Activated naive CD4-positive, alpha-beta T cell treated with Interleukin-2 at 50 U/mL for 16 hours (primary cell): ENCODE data around the gene C3orf20.
"Not testable (repeated sequence)": the region's sequence is repeated elsewhere in the genome, so short reads cannot be mapped to it uniquely, and the experiment has no call there.

Source experiments
- DNase-seq: peaks from one replicate; pipeline ENCODE4 v3.0.0-alpha.2; 2020

Gene C3orf20

DNA sequence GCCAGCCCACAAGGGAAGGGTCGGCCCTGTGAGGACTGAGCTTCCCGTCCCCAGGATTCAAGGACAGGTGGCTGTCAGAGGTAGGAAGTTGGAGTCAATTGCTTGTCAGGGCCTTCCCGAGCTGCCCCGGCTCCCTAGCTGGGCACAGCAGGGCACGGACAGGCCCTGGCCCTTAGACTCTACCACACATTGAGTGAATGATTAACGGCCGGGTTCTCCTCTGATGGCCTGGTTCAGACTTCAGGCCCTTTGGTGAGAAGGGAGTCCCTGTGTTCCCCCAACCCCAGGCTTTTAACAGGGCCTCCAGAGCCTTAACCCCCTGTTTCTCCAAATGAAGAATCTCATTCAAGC is 127.4 kb downstream of the C3orf20 start:
- no peak for DNase-seq

DNA sequence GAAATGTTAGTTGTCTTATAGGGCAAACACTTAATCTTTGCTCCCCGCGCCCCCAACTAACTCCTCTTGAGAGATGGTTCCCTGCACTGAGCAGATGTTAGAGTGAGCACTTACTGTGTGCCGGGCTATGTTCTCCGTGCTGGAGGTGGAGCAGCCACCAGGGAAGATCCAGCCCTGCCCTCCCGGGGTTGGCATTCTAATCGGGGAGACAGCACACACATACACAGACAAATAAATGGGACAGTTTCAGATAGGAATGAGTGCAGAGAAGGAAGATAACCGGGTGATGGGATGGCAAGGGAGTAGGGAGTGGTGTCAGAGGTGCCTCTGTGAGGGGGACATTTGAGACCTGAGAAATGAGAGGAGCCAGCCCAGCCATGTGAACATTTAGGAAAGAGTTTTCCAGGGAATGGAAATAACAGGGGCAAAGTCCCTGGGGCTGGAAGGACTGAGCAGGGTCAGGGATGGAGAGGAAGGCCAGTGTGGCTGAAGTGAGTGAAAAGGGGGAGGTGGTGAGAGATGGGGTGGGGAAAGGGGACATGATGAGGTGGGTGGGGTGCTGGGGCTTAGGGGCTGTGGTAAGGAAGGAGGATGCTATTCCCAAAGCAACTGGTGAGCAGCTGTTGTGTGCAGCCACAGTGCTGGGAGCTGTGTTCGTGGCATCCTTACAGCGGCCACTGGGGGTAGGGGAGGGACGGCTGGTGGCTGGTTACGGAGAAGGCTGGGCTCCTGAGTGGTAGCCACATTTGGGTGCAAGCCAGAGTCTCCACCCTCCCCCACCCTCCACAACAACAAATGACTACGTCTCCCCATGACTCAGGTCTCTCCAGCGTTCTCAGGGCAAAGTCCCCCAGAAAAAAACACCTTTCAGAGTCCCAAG is 128.4 kb downstream of the C3orf20 start:
- DNase-seq, result no peak

DNA sequence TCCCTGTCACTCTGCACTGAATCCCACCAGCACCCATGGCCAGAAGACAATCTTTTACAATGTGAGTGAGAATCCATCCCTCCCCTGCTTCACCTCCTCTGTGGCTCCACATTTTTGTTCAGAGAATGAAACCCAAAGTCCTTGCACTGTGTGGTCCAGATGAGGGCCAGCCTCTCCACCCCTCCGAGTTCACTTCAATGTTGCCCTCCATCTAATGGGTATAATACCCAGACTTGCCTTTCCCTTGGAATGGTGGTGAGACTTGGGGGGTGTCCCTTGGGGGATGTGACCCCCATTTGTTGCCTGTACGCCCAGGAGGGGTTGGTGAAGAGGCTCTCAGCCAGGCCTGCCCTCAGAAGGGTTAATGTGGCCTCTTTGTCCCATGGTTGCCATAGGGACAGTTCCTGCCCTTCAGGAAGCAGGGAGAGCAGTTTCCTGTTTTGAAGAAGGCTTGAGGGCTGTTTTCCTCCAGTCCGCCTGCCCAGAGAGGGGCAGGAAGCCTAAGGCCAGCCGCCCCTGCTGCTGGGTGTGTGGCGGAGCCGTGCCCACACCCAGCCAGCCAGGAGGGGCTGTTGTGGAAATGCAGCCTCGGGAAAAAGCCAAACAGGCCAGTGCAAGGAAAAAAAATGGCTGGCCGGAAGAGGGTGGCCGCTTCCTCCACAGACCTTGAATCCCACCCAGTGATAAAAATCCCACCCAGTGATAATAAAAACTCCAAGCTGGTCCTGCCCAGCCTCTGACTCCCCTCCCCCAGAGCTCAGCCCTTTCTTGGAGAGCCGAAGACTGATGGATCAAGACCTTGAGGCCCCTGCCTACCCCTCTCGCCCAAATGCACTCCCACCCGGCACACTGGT is 129.3 kb downstream of the C3orf20 start:
- DNase-seq, result no peak

DNA sequence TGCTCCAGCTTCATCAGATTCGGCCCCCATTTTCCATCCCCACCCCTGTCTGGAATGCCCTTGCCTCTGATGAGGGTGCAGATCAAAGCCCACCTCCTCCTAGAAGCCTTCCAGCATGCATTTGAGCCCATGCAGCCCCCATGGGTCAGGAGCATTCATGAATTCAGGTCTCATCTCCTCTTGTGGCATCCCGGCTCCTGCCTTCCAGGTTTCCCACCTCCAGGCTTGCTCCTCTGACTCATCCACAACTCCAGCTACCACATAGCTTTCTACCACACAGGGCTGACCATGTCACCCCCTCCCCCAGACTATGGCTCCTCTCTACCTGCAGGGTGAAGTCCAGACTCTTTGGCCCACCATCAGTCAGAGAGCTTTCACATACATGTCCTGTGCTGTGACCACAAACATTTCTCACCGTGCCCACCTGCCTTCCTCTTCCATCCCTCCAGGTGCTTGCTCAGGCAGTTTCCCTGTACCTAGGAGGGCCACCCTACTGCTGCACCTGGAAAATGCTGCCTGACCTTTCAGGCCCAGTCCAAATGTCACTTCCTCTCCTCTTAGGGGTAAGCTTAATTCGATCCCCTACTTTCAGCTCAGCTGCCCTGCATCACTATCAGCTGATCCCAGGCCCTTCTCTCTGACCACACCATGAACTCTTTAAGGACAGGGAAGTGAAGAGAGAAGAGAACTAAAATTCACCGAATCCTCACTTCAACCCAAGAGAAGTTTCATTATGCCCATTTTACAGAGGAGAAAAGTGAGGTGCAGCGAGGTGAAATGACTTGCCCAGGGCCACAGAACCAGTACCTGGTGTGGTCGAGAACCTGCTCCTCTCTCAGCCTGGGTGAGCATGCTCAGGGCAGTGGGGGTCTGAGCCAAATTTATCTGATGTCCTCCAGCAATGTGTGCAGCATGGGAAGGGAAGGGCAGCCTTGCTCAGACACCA is 130.2 kb downstream of the C3orf20 start:
- no peak for DNase-seq

- no peak for DNase-seq
These were observed 131.1 kb downstream of the C3orf20 start for GRCh38 chr3:14805961-14806537.

GRCh38 chr3:14806641-14807263 is 131.8 kb downstream of the C3orf20 start:
- peak; percentile 6 for DNase-seq

- no peak for DNase-seq
These were observed 133.1 kb downstream of the C3orf20 start for GRCh38 chr3:14808025-14808424.

- no peak for DNase-seq
These were observed 133.7 kb downstream of the C3orf20 start for GRCh38 chr3:14808502-14809266.

GRCh38 chr3:14809611-14810010 is 134.7 kb downstream of the C3orf20 start:
- DNase-seq, result not testable (repeated sequence)

- DNase-seq, result no peak
These were observed 135.3 kb downstream of the C3orf20 start for GRCh38 chr3:14810070-14810791.

DNA sequence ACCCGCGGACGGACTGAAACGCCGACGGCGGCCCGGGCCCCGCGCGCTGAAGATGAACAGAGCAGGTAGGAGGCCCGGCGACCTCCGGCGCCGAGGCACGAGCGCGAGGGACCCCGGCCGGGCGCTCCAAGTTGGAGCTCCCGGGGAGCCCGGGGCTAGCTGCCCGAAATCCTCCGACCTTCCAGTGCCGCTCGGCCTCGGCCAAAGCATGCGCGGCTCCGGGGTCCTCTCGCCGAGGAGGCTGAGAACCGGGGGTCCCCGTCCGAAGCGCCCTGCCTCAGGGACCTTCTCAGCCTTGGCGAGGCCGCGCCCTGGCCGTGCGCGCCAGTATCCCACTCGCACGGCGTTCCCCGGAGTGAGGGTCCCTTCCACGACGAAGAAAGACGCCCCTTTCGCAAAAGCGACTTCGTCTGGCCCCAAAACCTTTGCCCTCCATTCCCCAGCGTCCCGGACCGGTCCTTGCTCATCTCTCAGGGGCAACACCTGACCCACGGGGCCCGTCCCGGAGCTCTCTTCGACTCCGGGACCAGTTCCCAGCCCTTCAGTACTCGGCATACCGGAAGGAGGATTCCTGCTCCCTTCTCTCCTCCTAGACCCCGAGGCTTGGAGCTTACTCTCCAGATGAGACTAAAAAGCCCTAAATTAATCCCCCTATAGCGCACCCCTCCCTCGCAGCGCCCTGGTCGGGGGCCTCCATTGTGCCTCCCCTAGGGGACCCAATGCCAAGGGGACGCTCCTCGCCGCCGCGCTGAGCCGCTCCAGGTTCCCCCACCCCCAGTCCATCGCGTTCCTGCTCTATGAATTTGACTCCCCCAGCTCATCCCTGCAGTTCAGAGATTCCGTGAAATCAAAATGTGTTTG is 136.1 kb downstream of the C3orf20 start:
- no peak for DNase-seq

DNA sequence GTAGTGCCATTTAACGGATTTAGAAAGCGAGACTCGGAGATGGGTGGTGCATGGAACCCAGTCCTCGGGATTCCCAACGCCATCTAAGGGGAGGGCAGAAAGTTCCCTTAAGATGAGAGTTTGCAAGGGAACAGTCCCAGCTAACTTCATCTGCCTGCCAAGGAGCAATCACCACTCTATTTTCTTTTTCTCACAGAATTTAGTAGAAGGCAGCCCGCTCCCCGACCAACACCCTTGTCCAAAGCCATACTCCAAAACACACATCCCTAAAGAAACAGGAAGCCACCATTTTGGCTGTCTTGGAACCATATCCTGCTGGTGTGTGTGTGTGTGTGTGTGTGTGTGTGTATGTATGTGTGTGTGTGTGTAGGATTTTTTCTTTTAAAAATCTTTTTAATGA is 136.7 kb downstream of the C3orf20 start:
- DNase-seq, result no peak

DNA sequence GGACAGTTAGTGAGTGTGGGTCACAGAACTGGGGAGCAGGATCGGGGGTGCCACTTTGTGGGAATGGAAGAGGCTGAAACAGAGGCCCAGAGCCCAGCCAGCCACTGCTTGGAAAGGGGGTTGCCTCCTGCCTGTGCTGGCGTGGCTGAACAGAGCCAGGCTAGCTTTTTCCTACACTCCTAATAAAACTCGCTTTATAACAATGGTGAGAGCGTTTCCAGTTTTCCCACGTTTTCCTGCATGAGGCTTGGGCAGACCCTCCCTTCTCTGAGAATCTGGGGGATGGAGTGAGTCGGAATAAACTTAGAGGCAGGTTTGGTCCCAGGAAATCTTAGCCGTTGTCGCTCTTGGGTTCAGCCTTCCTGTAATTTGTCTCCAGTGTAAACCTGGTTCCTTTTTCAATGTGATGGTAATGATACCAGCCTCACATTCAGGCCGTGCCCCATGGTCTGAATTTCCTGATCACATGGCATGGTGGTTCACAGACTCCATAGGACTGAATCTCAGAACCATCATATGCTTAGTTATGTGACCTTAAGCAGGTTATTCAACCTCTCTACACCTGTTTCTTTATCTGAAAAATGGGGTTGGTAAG is 137.4 kb downstream of the C3orf20 start:
- DNase-seq, result no peak

DNA sequence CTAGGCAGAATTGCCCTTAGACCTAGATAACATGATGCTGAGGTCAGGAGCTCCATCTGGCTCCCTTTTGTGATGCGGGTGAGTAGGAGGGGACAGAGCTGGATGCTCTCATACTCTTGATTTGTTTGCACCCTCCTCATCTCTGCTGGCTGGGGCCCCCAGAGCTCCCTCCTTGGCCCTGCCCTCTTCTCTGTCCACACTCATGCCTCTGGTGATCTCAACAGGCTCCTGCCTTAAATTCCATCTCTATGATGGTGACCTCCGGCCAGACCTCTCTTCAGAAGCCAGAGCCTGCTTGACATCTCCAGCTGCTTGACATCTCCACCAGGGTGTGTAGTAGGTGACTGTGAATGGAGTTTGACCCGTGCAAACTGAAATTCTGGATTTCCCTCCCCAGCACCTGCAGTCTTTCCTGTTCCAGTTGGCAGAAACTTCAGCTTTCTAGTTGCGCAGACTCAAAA is 139.5 kb downstream of the C3orf20 start:
- no peak for DNase-seq

DNA sequence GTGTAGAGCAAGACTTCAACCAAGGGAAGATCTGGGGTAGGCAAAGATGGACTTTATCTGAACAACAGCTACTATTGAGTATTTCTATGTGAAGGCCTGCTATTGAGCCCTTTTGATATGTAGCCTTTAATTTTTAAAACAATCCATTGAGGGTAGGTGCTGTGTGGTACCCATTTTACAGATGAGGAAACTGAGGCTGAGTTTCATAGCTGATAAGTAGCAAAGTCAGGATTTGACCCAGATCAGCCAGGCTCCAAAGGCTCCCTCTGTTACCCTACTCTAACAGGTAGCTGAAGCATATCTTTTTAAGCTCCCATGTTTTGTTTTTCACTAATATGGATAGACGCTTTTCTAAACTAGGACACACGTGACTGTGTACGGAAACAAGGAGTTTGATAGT is 141.4 kb downstream of the C3orf20 start:
- DNase-seq, result no peak

DNA sequence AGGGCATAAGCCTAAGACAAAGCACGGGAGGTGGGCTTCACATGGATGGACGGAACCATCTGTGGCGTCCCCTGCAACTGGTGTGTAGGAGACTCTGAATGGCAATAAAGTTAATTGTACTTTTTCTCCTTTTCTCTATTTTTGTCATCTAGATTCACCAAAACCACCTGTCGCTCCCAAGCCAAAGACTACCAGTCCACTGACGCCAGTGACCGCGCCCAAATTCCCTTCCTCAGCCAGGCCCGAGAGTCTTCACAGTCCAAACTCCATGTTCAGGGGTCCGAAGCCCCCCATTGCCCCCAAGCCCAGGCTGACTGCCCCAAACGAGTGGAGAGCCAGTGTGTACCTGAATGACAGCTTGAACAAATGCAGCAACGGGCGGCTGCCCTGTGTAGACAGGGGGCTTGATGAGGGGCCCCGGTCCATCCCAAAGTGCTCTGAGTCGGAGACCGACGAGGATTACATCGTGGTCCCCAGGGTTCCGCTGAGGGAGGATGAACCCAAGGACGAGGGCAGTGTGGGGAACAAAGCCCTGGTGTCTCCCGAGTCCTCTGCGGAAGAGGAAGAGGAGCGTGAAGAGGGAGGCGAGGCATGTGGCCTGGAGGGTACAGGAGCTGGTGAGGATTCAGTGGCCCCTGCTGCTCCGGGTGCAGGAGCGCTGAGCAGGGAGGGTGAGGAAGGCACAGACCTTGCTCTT is 144.0 kb downstream of the C3orf20 start, which contains the start of gene FGD5:
Gene FGD5 (plus strand): TSS at position 159 of the 697 bp plus-strand sequence. CDS start 110 bp downstream, at position 269.
- DNase-seq, result no peak

DNA sequence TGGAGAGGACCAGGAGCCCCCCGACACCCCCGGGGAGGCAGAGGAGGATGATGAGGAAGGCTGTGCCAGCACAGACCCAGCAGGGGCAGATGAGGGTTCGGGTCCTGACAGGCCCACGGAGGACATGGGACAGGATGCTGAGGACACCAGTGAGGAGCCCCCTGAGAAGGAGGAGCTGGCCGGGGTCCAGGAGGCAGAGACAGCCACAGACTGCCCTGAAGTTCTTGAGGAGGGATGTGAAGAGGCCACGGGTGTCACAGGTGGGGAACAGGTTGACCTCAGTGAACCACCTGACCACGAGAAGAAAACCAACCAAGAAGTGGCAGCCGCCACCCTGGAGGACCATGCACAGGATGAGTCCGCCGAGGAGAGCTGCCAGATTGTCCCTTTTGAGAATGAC is 144.7 kb downstream of the C3orf20 start:
- DNase-seq, result no peak

GRCh38 chr3:14820156-14820555 is 145.2 kb downstream of the C3orf20 start:
- DNase-seq, result no peak
